H9 (cell line): Measurements from ENCODE around the gene SUN2. TPM values are rescaled to one million over a fixed set of nuclear protein-coding genes. Genes with fewer than 3 reads are reported as not detected.

ENCODE experiments used
- DNase-seq: peaks from one replicate; pipeline ENCODE4 v3.0.0-alpha.2; 2017
- H2AFZ ChIP-seq: one replicate; pipeline ENCODE4 v1.6.1; 2013; ENCODE audit warnings: mild to moderate bottlenecking, low read length, control low read depth, moderate library complexity
- H2AK5ac ChIP-seq: 2 replicates; pipeline ENCODE4 v1.6.1; 2013; ENCODE audit warnings: low read length, control low read depth, mixed read lengths; ENCODE audit not compliant: insufficient read length
- H2BK120ac ChIP-seq: one replicate; pipeline ENCODE4 v1.6.1; 2013; ENCODE audit warnings: low read depth, mild to moderate bottlenecking, low read length, control low read depth, inconsistent platforms; ENCODE audit not compliant: poor library complexity, severe bottlenecking
- H2BK12ac ChIP-seq: 2 replicates; pipeline ENCODE4 v1.6.1; 2013; ENCODE audit warnings: low read length, control low read depth, mixed read lengths, low read depth; ENCODE audit not compliant: insufficient read length
- H2BK15ac ChIP-seq: 2 replicates; pipeline ENCODE4 v1.6.1; 2013; ENCODE audit warnings: low read depth, low read length, control low read depth
- H2BK20ac ChIP-seq: one replicate; pipeline ENCODE4 v1.6.1; 2013; ENCODE audit warnings: low read depth, mild to moderate bottlenecking, low read length, control low read depth, inconsistent platforms; ENCODE audit not compliant: poor library complexity, severe bottlenecking
- H2BK5ac ChIP-seq: 2 replicates; pipeline ENCODE4 v1.6.1; 2013; ENCODE audit warnings: low read length, control low read depth, mixed read lengths; ENCODE audit not compliant: insufficient read length
- H3K14ac ChIP-seq: 2 replicates; pipeline ENCODE4 v1.6.1; 2013; ENCODE audit warnings: low read length, control low read depth; ENCODE audit not compliant: insufficient read depth
- H3K18ac ChIP-seq: 2 replicates; pipeline ENCODE4 v1.6.1; 2013; ENCODE audit warnings: low read depth, mild to moderate bottlenecking, mixed read lengths, low read length, control low read depth; ENCODE audit not compliant: insufficient read length
- H3K23ac ChIP-seq: 2 replicates; pipeline ENCODE4 v1.6.1; 2013; ENCODE audit warnings: low read length, control low read depth, mixed read lengths, low read depth; ENCODE audit not compliant: insufficient read length
- H3K23me2 ChIP-seq: 2 replicates; pipeline ENCODE4 v1.6.1; 2013; ENCODE audit warnings: low read depth, mild to moderate bottlenecking, mixed read lengths, low read length, control low read depth; ENCODE audit not compliant: insufficient read length, poor library complexity, severe bottlenecking
- H3K27ac ChIP-seq: 2 replicates; pipeline ENCODE4 v1.5.1; 2013; ENCODE audit warnings: low read length, control low read depth, mixed read lengths, low read depth; ENCODE audit not compliant: insufficient read length
- H3K27me3 ChIP-seq: 2 replicates; pipeline ENCODE4 v1.6.1; 2013; ENCODE audit warnings: low read length, control low read depth, inconsistent platforms; ENCODE audit not compliant: insufficient read depth
- H3K4ac ChIP-seq: 2 replicates; pipeline ENCODE4 v1.6.1; 2013; ENCODE audit warnings: low read depth, mild to moderate bottlenecking, control low read depth, inconsistent platforms, low read length, moderate library complexity
- H3K4me1 ChIP-seq: 2 replicates; pipeline ENCODE4 v1.6.1; 2013; ENCODE audit warnings: low read length, control low read depth, inconsistent platforms; ENCODE audit not compliant: insufficient read depth
- H3K4me2 ChIP-seq: 2 replicates; pipeline ENCODE4 v1.6.1; 2013; ENCODE audit warnings: low read length, control low read depth, mixed read lengths; ENCODE audit not compliant: insufficient read length, insufficient read depth
- H3K56ac ChIP-seq: 2 replicates; pipeline ENCODE4 v1.6.1; 2013; ENCODE audit warnings: low read depth, mild to moderate bottlenecking, mixed read lengths, low read length, control low read depth; ENCODE audit not compliant: insufficient read length
- H3K79me1 ChIP-seq: 2 replicates; pipeline ENCODE4 v1.6.1; 2013; ENCODE audit warnings: low read depth, mild to moderate bottlenecking, moderate library complexity, low read length, control low read depth, inconsistent platforms; ENCODE audit not compliant: insufficient read depth, poor library complexity, severe bottlenecking
- H3K79me2 ChIP-seq: 2 replicates; pipeline ENCODE4 v1.6.1; 2013; ENCODE audit warnings: low read length, control low read depth, inconsistent platforms; ENCODE audit not compliant: insufficient read depth
- H3K9ac ChIP-seq: 2 replicates; pipeline ENCODE4 v1.6.1; 2013; ENCODE audit warnings: low read length, control low read depth, mixed read lengths; ENCODE audit not compliant: insufficient read length; ENCODE audit errors: extremely low read depth
- H3K9me3 ChIP-seq: one replicate; pipeline ENCODE4 v1.6.1; 2013; ENCODE audit warnings: low read depth, low read length, inconsistent platforms; ENCODE audit not compliant: control insufficient read depth
- H3T11ph ChIP-seq: one replicate; pipeline ENCODE4 v1.6.1; 2013; ENCODE audit warnings: mild to moderate bottlenecking, low read length, control low read depth, inconsistent platforms
- H4K20me1 ChIP-seq: one replicate; pipeline ENCODE4 v1.6.1; 2013; ENCODE audit not compliant: control insufficient read depth, insufficient read length, insufficient read depth
- H4K5ac ChIP-seq: 2 replicates; pipeline ENCODE4 v1.6.1; 2013; ENCODE audit warnings: low read depth, mild to moderate bottlenecking, mixed read lengths, low read length, control low read depth; ENCODE audit not compliant: insufficient read length
- H4K8ac ChIP-seq: replicated peaks from 2 replicates; pipeline ENCODE4 v1.6.1; 2013; ENCODE audit warnings: low read length, control low read depth, mixed read lengths, low read depth; ENCODE audit not compliant: insufficient read length
- H4K91ac ChIP-seq: 2 replicates; pipeline ENCODE4 v1.6.1; 2013; ENCODE audit warnings: low read depth, mild to moderate bottlenecking, moderate library complexity, mixed read lengths, low read length, control low read depth; ENCODE audit not compliant: insufficient read length
- H3K27ac Mint-ChIP-seq, 3 experiments: 2 replicates in 2 of 3; 3 replicates in 1 of 3; pipeline ENCODE4 v1.8.0; 2020 to 2021; ENCODE audit warnings: mixed read lengths in 3 of 3, mild to moderate bottlenecking in 1 of 3, moderate library complexity in 1 of 3
- H3K27me3 Mint-ChIP-seq: 2 replicates; pipeline ENCODE4 v1.8.0; 2021; ENCODE audit warnings: low read depth, mild to moderate bottlenecking, moderate library complexity, mixed read lengths
- H3K36me3 Mint-ChIP-seq, 3 experiments: 2 replicates in 2 of 3; 3 replicates in 1 of 3; pipeline ENCODE4 v1.8.0; 2020 to 2021; ENCODE audit warnings: low read depth in 3 of 3, mixed read lengths in 3 of 3; ENCODE audit not compliant: insufficient read depth in 1 of 3
- H3K4me1 Mint-ChIP-seq, 2 experiments: 2 replicates each; pipeline ENCODE4 v1.8.0; 2020; ENCODE audit warnings: mixed read lengths in 2 of 2
- H3K4me3 Mint-ChIP-seq, 2 experiments: 2 replicates in 1 of 2; 3 replicates in 1 of 2; pipeline ENCODE4 v1.8.0; 2020 to 2021; ENCODE audit warnings: mild to moderate bottlenecking in 2 of 2, mixed read lengths in 2 of 2, moderate library complexity in 1 of 2
- H3K9me3 Mint-ChIP-seq, 2 experiments: 2 replicates in 1 of 2; 3 replicates in 1 of 2; pipeline ENCODE4 v1.8.0; 2020; ENCODE audit warnings: mild to moderate bottlenecking in 2 of 2, mixed read lengths in 2 of 2, moderate library complexity in 1 of 2
- CTCF ChIP-seq: fragments of 200-600 bp; sonication (generic); conservative IDR thresholded peaks from 3 replicates; pipeline ENCODE4 v1.8.0; 2021; ENCODE audit warnings: antibody characterized with exemption, mild to moderate bottlenecking
- WGBS: extraction: QIAGEN DNeasy Blood & Tissue Kit; methylation state at CpG from one replicate; pipeline ENCODE4 v1.1.7; 2013; ENCODE audit warnings: missing lambda C conversion rate, low lambda C conversion rate, mixed read lengths; ENCODE audit not compliant: insufficient read length; ENCODE audit errors: extremely low coverage; 5-methylcytosine and 5-hydroxymethylcytosine counted together
- total RNA-seq: library from RNA; stranded (reverse); gene quantifications from 2 replicates; pipeline ENCODE4 v1.2.1, GENCODE V29; 2021

SUN2 gene
- total RNA-seq, 1 experiment from 2014 or later, result 12.0 TPM

- Histone ChIP-seq H3T11ph (no peak overlapping the region), H4K20me1 (no peaks in the 10 kb centered on the region), H2AK5ac (no peak overlapping the region), H3K79me2 (no peaks in the 10 kb centered on the region), H3K4ac (no peak overlapping the region), H4K8ac (no peak overlapping the region), H3K9ac (no peak overlapping the region), H3K56ac (no peak overlapping the region), H2BK15ac (no peak overlapping the region), H2BK120ac (no peak overlapping the region), H3K23ac (no peak overlapping the region), H4K5ac (no peak overlapping the region), H3K9me3 (no peaks in the 10 kb centered on the region), H3K4me1 (no peaks in the 10 kb centered on the region), H2BK20ac (no peak overlapping the region), H4K91ac (no peak overlapping the region), H3K18ac (no peak overlapping the region), H3K14ac (no peak overlapping the region), H2BK5ac (no peak overlapping the region), H2AFZ (no peak overlapping the region), H2BK12ac (no peak overlapping the region), H3K27me3 (no peaks in the 10 kb centered on the region), H3K79me1 (no peaks in the 10 kb centered on the region), H3K27ac (no peak overlapping the region), H3K4me2 (no peak overlapping the region), H3K23me2 (no peaks in the 10 kb centered on the region)
- no peaks in the 10 kb centered on the region; the same call in 1 of the 2 replicates for H3K27me3 Mint-ChIP-seq
- no peaks in the 10 kb centered on the region for H3K9me3 Mint-ChIP-seq
- TF ChIP-seq CTCF, result no peak
- WGBS, result no CpG with 5 or more reads among the region's 9 CpGs
- no peak overlapping the region for H3K27ac Mint-ChIP-seq
- no peaks in the 10 kb centered on the region for H3K4me1 Mint-ChIP-seq
- H3K4me3 Mint-ChIP-seq, result no peak overlapping the region
- H3K36me3 Mint-ChIP-seq, result peaks cover 13 to 58% (median 24%) of the 10 kb centered on the region in 3 experiments
- DNase-seq, result no peak
Observed at GRCh38 chr22:38741166-38741565, 14.6 kb downstream of the SUN2 start.
